Lower leg skin (tissue), 3 donors: ENCODE data around the gene MAGI3.

Experiments
- CTCF ChIP-seq, 3 donors: fragments of 450-650 bp; IDR thresholded peaks; one replicate each; pipeline ENCODE4 v1.5.1; 2016; ENCODE audit warnings: antibody characterized with exemption in 3 of 3, mild to moderate bottlenecking in 3 of 3, moderate library complexity in 2 of 3
- POLR2A ChIP-seq, 2 donors: fragments of 450-650 bp; IDR thresholded peaks; one replicate each; pipeline ENCODE4 v1.6.1; 2016 to 2017; ENCODE audit warnings: antibody characterized with exemption in 2 of 2, mild to moderate bottlenecking in 1 of 2, moderate library complexity in 1 of 2

GRCh38 chr1:113438505-113439276, 48.4 kb downstream of the MAGI3 start:
- no peak for TF ChIP-seq CTCF (IDR thresholded peaks at IDR 0.05)
- no peak for TF ChIP-seq POLR2A (IDR thresholded peaks at IDR 0.05)
